Mesodermal cell (in vitro differentiated cells): ENCODE results near the gene PSME4.

Experiments
- H3K27ac ChIP-seq: 2 replicates; pipeline ENCODE4 v1.7.0; 2013; ENCODE audit warnings: mild to moderate bottlenecking, low read depth, low read length, moderate library complexity; ENCODE audit not compliant: severe bottlenecking
- H3K36me3 ChIP-seq: 2 replicates; pipeline ENCODE4 v1.7.1; 2013; ENCODE audit warnings: mild to moderate bottlenecking, low read length, moderate library complexity; ENCODE audit not compliant: control insufficient read depth, insufficient read depth
- H3K4me1 ChIP-seq: one replicate; pipeline ENCODE4 v1.7.1; 2013; ENCODE audit warnings: mild to moderate bottlenecking, low read length; ENCODE audit not compliant: insufficient read depth, control insufficient read depth, poor library complexity, severe bottlenecking
- H3K4me3 ChIP-seq: 2 replicates; pipeline ENCODE4 v1.7.0; 2013; ENCODE audit warnings: low read length, control low read depth, mild to moderate bottlenecking; ENCODE audit not compliant: insufficient read depth, poor library complexity, severe bottlenecking; ENCODE audit errors: extremely low read depth
- H3K9me3 ChIP-seq: 2 replicates; pipeline ENCODE4 v1.7.1; 2013; ENCODE audit warnings: mild to moderate bottlenecking, low read length, moderate library complexity; ENCODE audit not compliant: control insufficient read depth
- WGBS, 2 experiments: methylation state at CpG; one replicate each; pipeline ENCODE4 v1.1.5; 2013; ENCODE audit warnings: missing lambda C conversion rate in 2 of 2; ENCODE audit not compliant: insufficient coverage in 2 of 2; 5-methylcytosine and 5-hydroxymethylcytosine counted together

Gene PSME4

GRCh38 chr2:53884883-53885282 is 85.9 kb downstream of the PSME4 start:
- WGBS, 2 experiments: no CpG with 5 or more reads among the region's 1 CpG
- peaks cover 89% of the 10 kb centered on the region for H3K36me3 ChIP-seq

GRCh38 chr2:53881986-53882385 is 88.8 kb downstream of the PSME4 start:
- no peak overlapping the region for H3K4me3 ChIP-seq
- H3K9me3 ChIP-seq: no peaks in the 10 kb centered on the region
- H3K4me1 ChIP-seq: no peaks in the 10 kb centered on the region
- no peak overlapping the region for H3K27ac ChIP-seq
- H3K36me3 ChIP-seq: peaks cover 90% of the 10 kb centered on the region

More at GRCh38 chr2:53884883-53885282, 85.9 kb downstream of the PSME4 start:
- Histone ChIP-seq H3K9me3 (no peaks in the 10 kb centered on the region), H3K4me1 (no peaks in the 10 kb centered on the region), H3K4me3 (no peak overlapping the region), H3K27ac (no peak overlapping the region)

DNA sequence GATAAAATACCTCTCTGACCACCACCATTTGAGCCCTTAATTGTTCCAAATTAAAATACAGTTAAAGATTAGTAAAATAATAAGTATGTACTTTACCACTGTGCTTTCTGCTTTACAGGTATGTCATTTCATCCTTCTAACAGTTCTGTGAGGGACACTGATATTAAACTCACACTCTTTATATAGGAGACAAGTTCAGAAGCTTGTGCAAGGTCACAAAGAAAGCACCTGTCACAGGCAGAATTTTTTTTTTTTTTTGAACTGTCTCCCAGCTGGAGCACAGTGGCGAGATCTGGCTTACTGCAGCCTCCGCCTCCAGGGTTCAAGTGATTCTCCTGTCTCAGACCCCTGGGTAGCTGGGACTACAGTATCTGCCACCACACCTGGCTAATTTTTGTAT is 89.4 kb downstream of the PSME4 start:
- H3K36me3 ChIP-seq: peaks cover 90% of the 10 kb centered on the region
- no peaks in the 10 kb centered on the region for H3K9me3 ChIP-seq
- H3K27ac ChIP-seq: no peak overlapping the region
- WGBS, 2 experiments: 100% methylated on average over 2 of the region's 2 CpGs; no CpG with 5 or more reads in 1 of the 2 experiments
- no peaks in the 10 kb centered on the region for H3K4me1 ChIP-seq
- no peak overlapping the region for H3K4me3 ChIP-seq

- Histone ChIP-seq H3K36me3 (peaks cover 91% of the 10 kb centered on the region), H3K4me3 (no peak overlapping the region), H3K27ac (no peak overlapping the region), H3K9me3 (no peaks in the 10 kb centered on the region), H3K4me1 (no peaks in the 10 kb centered on the region)
- WGBS, 2 experiments: 90% methylated on average over 2 of the region's 3 CpGs; no CpG with 5 or more reads in 1 of the 2 experiments
These were observed 90.0 kb downstream of the PSME4 start for GRCh38 chr2:53880756-53881155.

DNA sequence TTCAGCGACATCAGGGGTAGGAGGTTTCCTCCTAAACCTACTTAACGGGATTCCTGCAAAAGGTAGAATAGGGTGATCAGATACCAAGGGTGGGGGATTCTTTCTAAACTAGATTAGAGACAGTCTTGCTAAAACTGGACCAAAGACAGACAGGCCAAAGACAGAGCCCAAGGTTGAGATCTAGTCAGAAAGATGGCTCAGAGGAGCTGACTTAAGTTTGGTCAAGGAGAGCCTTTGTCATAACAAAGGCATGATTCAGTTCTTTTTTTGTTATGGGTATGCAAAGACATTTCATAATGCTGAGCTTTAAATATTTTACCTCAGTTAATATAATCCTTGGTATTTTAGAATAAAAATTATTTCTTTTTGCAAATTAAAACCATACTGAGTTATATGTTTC is 93.2 kb downstream of the PSME4 start:
- Histone ChIP-seq H3K27ac (no peak overlapping the region), H3K4me3 (no peak overlapping the region), H3K4me1 (no peaks in the 10 kb centered on the region), H3K36me3 (peaks cover 88% of the 10 kb centered on the region), H3K9me3 (no peaks in the 10 kb centered on the region)
- 94% methylated on average over 2 of the region's 2 CpGs; no CpG with 5 or more reads in 1 of the 2 experiments for WGBS, 2 experiments

DNA sequence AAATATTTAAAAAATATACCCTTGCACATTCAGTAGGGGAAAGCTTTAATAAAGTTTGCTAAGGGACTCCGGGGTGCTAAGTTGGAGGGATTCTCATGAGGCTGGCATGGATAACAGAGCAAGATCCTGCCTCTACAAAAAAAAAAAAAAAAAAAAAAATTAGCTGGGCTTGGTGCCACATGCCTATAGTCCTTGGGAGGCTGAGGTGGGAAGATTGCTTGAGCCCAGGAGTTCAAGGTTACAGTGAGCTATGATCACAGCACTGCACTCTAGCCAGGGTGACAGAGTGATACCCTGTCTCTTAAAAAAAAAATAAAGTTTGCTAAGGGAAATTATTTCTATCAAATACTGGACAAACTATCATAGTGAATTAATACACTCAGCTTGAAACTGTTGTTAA is 93.7 kb downstream of the PSME4 start:
- Histone ChIP-seq H3K27ac (no peak overlapping the region), H3K4me1 (no peaks in the 10 kb centered on the region), H3K4me3 (no peak overlapping the region), H3K9me3 (no peaks in the 10 kb centered on the region), H3K36me3 (peaks cover 88% of the 10 kb centered on the region)
- no CpG with 5 or more reads among the region's 1 CpG for WGBS, 2 experiments

DNA sequence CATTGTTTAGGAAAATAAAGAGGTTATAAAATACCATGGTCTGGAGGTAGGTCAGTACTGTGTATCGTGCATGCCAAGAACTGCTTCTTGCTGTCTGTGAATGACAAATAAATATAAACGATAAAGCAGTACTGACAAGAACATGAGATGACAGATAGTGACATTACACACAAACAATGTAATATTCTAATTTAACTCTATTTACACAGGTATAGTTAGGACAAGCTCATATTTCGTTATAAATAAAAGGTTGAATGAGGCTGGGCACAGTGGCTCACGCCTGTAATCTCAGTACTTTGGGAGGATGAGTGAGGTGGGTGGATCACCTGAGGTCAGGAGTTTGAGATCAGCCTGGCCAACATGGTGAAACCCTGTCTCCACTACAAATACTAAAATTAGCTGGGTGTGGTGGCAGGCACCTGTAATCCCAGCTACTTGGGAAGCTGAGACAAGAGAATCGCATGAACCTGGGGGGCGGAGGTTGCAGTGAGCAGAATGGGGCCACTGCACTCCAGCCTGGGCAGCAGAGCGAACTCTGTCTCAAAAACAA is 96.3 kb downstream of the PSME4 start:
- H3K36me3 ChIP-seq: peaks cover 85% of the 10 kb centered on the region
- H3K4me3 ChIP-seq: no peak overlapping the region
- 89 to 90% methylated on average over 2 to 3 of the region's 7 CpGs for WGBS, 2 experiments
- no peaks in the 10 kb centered on the region for H3K9me3 ChIP-seq
- H3K4me1 ChIP-seq: no peaks in the 10 kb centered on the region
- no peak overlapping the region for H3K27ac ChIP-seq

DNA sequence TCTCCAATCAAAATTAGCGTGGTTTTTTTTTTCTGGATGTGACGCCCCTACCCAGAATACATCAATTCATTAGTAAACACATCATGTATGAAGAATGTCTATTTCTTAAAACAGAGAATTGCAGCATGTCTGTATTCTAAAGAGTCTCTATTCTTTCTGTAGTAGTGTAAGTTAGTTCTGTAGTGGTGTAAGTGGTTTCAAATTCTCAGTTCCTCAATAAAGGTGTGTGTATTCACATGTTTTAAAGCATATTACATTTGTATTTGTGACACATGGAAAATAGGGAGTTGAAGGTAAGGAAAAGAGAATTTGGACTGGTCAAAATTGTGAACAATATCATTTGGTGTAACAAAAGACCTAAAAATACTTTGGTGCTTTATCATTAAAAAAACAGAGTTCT is 103.0 kb downstream of the PSME4 start:
- WGBS, 2 experiments: no CpG with 5 or more reads among the region's 2 CpGs

DNA sequence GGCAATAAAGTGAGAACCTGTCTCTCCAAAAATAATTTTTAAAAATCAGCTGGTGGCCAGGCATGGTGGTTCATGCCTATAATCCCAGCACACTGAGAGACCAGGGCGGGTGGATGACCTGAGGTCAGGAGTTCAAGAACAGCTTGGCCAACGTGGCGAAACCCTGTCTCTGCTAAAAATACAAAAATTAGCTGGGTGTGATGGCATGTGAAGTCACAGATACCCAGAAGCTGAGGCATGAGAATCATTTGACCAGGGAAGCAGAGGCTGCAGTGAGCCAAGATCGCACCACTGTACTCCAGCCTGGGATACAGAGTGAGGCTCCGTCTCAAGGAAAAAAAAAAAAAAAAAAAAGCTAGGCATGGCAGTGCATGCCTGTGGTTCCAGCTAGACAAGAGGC is 103.6 kb downstream of the PSME4 start:
- Histone ChIP-seq H3K4me1 (no peaks in the 10 kb centered on the region), H3K27ac (no peak overlapping the region), H3K9me3 (no peaks in the 10 kb centered on the region), H3K36me3 (peaks cover 79% of the 10 kb centered on the region), H3K4me3 (no peak overlapping the region)
- 100% methylated on average over 5 of the region's 5 CpGs for WGBS, 2 experiments

More for the DNA sequence above, 103.0 kb downstream of the PSME4 start:
- Histone ChIP-seq H3K4me1 (no peaks in the 10 kb centered on the region), H3K9me3 (no peaks in the 10 kb centered on the region), H3K27ac (no peak overlapping the region), H3K36me3 (peaks cover 81% of the 10 kb centered on the region), H3K4me3 (no peak overlapping the region)

DNA sequence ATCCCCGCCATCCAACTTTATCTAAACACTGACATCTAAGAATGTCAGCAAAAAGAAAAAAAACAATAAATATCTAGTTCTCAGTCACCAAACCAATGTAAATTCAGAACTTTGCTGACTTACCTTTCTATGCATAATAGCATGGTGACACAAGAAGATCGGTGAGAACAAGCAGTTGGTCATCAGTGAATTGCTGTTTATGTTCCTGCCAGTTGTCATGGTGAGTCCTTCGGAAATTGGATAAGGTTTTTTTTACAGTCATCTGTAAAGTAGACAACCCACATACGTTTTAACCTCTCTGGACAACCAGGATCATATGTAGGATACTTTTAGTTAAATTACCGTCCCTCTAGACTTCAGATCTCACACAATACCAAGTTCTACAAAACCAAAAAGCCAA is 104.8 kb downstream of the PSME4 start:
- WGBS, 2 experiments: 84 to 86% methylated on average over 1 to 2 of the region's 5 CpGs

GRCh38 chr2:53865264-53865663 is 105.5 kb downstream of the PSME4 start:
- Histone ChIP-seq H3K36me3 (peaks cover 79% of the 10 kb centered on the region), H3K4me1 (no peaks in the 10 kb centered on the region), H3K4me3 (no peak overlapping the region), H3K9me3 (no peaks in the 10 kb centered on the region), H3K27ac (no peak overlapping the region)
- 90 to 100% methylated on average over 2 of the region's 2 CpGs for WGBS, 2 experiments

More for the DNA sequence above, 104.8 kb downstream of the PSME4 start:
- no peaks in the 10 kb centered on the region for H3K4me1 ChIP-seq
- H3K9me3 ChIP-seq: no peaks in the 10 kb centered on the region
- peaks cover 78% of the 10 kb centered on the region for H3K36me3 ChIP-seq
- no peak overlapping the region for H3K4me3 ChIP-seq
- no peak overlapping the region for H3K27ac ChIP-seq
